NCI-H128 (cell line): ENCODE measurements around the gene DTX4.

ENCODE experiments used
- DNase-seq: peaks from one replicate; lab custom pipeline; 2025; ENCODE audit not compliant: unreplicated experiment; lab: John Stamatoyannopoulos, UW

DTX4 gene

DNA sequence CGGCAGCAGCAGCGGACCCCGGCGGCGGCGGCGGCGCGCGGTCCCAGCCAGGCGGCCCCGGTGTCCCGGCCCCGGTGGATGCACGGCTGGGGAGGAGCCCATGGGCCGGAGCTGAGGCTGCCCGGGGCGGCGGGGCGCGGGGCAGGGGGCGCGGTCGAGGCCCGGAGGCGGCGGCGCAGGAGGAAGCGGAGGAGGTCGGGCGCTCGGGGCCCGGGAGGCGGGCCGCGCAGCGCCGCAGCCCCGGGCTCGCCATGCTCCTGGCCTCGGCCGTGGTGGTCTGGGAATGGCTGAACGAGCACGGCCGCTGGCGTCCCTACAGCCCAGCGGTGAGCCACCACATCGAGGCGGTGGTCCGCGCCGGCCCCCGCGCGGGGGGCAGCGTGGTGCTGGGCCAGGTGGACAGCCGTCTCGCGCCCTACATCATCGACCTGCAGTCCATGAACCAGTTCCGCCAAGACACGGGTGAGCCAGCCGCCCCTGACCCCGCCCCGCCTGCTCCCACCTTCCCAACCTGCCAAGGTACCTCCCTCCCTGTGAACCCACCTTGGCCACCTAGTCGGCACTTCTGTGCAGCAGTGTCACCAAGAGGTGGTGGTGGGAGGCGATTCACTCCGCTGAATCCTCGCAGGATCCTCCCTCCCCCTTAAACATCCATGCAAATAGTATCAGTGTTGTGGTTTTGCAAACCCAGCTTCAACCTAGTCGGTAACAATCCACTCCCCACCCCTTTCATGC lies 580 bp downstream of the DTX4 start:
- no peak for DNase-seq

DNA sequence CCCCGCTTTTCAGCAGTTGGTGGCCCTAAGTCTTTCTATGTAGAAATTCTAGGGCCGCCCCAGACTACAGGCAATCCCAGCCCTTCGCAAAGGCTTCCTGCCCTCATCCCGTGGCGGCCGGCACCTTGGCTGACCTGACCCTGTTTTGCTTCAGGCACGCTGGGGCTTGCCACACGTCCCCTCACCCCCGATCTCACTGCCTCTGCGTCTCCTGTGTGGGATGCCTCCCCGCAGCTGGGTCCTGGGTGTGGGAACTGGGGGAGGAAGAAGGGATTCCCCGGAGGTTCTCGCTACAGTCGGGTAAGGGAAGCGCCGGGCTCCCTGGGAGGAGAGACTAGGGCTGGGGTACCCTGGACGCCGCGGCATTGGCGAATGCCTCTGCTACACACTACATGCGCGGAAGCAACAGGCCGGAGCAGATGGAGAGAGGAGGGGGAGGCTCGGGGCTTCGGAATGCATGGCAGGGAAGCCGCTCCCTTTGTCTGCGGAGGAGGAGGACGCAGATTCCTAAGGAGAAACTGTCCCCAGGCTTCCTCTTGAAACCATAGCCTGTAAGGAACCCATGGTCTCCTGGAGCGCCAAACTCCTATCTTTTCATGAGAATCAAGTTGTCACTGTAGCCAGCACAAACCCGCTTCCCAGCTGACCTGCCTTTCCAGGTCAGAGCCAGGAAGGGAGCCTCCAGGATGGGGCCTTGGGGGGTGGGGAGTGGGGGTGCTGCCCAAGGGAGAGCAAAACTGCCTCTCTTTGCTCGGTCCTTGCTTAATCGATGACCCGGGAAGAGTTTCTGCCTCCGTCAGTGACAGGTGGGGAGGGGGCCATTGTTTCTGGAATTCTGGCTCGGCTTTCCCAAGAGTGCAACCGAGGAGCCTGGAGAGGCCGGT lies 1.4 kb downstream of the DTX4 start:
- no peak for DNase-seq

GRCh38 chr11:59173964-59174663 lies 2.2 kb downstream of the DTX4 start:
- DNase-seq: no peak

DNA sequence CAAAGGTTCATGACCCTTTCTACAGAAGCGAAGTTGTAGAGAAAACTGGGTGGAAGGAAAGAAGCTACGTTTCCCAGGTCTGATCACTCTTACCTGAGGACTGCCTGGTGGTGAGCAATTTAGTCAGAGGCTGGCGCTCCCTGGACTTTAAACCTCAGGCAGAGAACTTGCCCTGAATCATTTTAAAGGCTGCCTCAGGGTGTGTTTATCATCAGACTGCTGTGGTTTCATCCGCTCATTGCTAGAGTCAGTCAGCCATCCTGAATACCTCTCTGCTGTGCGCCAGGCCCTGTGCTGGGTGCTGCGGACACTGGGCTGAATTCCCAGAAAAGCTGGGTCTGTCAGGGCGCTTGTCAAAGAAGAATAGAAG lies 2.7 kb downstream of the DTX4 start:
- no peak for DNase-seq

DNA sequence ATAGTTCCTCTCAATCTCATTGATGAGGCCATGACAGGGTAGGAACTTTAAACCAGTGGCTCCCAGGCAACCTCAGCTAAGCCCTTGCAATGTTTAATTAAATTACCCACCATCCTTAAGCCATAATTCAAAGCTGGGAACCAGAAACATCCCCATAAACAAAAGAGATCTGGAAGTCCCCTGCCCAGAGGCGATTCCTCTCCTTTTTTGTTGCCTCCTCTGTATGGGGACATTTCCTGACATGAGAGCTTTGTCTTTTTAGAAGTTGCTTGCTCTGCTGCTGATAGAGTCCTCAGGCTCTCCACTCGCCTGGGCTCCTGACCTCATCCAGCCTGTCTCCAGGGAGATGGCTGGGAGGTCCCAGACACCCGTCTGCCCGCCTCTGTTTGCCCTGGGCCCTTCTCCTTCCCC lies 3.2 kb downstream of the DTX4 start:
- no peak for DNase-seq

GRCh38 chr11:59176330-59176729 lies 4.4 kb downstream of the DTX4 start:
- DNase-seq: no peak

GRCh38 chr11:59178402-59178801 lies 6.5 kb downstream of the DTX4 start:
- DNase-seq: no peak

- no peak for DNase-seq
Observed at GRCh38 chr11:59179121-59179520, 7.2 kb downstream of the DTX4 start.

GRCh38 chr11:59180168-59180776 lies 8.3 kb downstream of the DTX4 start:
- DNase-seq: no peak

DNA sequence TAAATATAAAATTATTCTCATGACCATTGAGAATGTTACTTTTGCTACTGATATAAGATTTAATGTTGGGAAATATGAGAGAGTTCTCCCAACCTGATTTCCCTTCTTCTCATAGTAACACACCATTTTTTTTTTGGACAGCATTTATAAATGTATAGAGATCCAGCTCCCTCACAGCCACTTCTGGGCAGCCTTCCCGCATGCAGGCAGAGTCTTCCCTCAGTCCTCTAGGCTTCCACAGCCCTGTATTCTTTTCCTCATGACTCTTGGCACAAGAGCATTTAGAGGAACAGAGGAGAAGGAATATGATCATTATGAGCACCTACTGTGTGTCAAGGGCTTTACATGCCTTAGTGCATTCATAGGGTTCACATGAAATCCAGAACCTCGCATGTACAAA lies 9.0 kb downstream of the DTX4 start:
- no peak for DNase-seq

GRCh38 chr11:59181746-59182456 lies 10.0 kb downstream of the DTX4 start:
- DNase-seq: no peak

- DNase-seq: no peak
Observed at GRCh38 chr11:59182457-59183151, 10.7 kb downstream of the DTX4 start.

DNA sequence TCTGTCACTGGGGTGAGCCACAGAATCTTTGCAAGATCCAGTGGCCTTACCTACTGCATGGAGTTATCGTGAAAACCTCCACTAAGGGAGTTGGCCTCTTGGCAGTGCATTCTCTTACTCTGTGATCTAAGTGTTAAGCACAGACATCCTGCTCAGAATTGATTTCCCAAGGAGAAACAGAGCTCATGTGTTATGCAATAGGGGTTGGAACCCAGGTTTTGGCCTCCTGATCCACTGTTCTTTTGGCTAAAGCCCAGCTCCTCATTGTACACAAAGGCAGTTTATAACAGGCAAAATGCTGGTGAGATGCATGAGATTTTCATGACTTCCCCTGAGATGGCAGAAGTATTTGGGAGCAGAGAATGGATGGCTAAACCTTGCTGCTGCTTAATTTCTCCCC lies 11.8 kb downstream of the DTX4 start:
- DNase-seq: no peak

- DNase-seq: no peak
Observed at GRCh38 chr11:59184691-59185339, 12.9 kb downstream of the DTX4 start.

- no peak for DNase-seq
Observed at GRCh38 chr11:59185386-59185945, 13.5 kb downstream of the DTX4 start.

GRCh38 chr11:59186130-59186594 lies 14.2 kb downstream of the DTX4 start:
- DNase-seq: no peak

GRCh38 chr11:59187035-59187434 lies 15.1 kb downstream of the DTX4 start:
- DNase-seq: no peak

DNA sequence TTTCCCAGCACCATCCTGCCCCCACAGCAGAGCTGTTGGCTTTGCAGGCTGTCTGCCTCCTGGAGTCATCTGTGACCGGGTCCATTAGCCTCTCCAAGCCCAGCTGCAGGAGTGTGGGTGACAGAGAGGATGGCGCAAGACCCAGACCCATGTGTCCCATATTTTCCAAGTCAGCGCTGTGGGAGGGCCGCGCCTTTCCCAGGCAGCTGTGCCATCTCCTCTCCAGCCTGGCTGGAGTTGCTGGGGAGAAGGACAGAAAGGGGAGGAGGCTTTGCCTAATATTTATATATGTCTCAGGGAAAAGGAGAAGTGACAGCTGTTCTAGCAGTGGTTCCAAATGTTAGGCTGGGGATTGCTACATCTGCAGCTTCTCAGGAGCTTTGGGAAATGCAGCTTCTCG lies 15.7 kb downstream of the DTX4 start:
- no peak for DNase-seq

- DNase-seq: no peak
Observed at GRCh38 chr11:59188954-59189353, 17.0 kb downstream of the DTX4 start.
